ENCODE results near the gene CAMTA1.

DNA sequence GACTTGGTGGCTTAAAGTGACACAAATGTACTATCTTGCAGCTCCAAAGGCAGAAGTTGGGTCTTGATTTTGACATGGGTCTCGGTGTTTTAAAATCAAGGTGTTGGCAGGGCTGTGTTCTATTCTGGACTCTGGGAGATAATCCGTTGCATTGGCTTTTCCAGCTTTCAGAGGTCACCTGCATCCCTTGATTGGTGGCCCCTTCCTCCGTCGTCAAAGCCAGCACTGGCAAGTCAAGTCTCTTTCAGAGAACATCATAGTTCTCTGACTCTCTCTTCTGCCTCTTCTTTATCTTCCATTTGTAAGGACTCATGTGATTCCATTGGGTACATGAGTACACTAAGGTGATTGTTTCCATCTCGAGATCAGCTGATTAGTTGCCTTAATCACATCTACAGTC lies 172.1 kb downstream of the CAMTA1 start:
- TF ChIP-seq, protein P1, sequence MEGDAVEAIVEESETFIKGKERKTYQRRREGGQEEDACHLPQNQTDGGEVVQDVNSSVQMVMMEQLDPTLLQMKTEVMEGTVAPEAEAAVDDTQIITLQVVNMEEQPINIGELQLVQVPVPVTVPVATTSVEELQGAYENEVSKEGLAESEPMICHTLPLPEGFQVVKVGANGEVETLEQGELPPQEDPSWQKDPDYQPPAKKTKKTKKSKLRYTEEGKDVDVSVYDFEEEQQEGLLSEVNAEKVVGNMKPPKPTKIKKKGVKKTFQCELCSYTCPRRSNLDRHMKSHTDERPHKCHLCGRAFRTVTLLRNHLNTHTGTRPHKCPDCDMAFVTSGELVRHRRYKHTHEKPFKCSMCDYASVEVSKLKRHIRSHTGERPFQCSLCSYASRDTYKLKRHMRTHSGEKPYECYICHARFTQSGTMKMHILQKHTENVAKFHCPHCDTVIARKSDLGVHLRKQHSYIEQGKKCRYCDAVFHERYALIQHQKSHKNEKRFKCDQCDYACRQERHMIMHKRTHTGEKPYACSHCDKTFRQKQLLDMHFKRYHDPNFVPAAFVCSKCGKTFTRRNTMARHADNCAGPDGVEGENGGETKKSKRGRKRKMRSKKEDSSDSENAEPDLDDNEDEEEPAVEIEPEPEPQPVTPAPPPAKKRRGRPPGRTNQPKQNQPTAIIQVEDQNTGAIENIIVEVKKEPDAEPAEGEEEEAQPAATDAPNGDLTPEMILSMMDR (IDR thresholded peaks at IDR 0.05), result no peak
- TF ChIP-seq EP300 (IDR thresholded peaks at IDR 0.05), result no peak
- TF ChIP-seq POLR2A (IDR thresholded peaks at IDR 0.05), result no peak
- no peak for TF ChIP-seq POLR2AphosphoS5 (IDR thresholded peaks at IDR 0.05)

Measured in upper lobe of left lung (tissue), 4 donors.